ENCODE data around the gene MSL3B.

Gene MSL3B

GRCh38 chr2:233835230-233836186, 32.7 kb downstream of the MSL3B start:
- DNase-seq: no peak

GRCh38 chr2:233833345-233833744, 34.8 kb downstream of the MSL3B start:
- DNase-seq: no peak

More at GRCh38 chr2:233835230-233836186, 32.7 kb downstream of the MSL3B start:
- no peak for TF ChIP-seq GATA1 (IDR thresholded peaks at IDR 0.05; ENCODE audit: low read depth, low read length)
- TF ChIP-seq POLR2A (IDR thresholded peaks at IDR 0.05; ENCODE audit: low read length): no peak

GRCh38 chr2:233832869-233833311, 35.3 kb downstream of the MSL3B start:
- DNase-seq: peak; percentile 35 to 40
- TF ChIP-seq GATA1 (IDR thresholded peaks at IDR 0.05; ENCODE audit: low read depth, low read length) (no peak), POLR2A (IDR thresholded peaks at IDR 0.05; ENCODE audit: low read length) (peak; percentile 21)

More at GRCh38 chr2:233833345-233833744, 34.8 kb downstream of the MSL3B start:
- TF ChIP-seq GATA1 (IDR thresholded peaks at IDR 0.05; ENCODE audit: low read depth, low read length) (no peak), POLR2A (IDR thresholded peaks at IDR 0.05; ENCODE audit: low read length) (no peak)

GRCh38 chr2:233832414-233832813, 35.8 kb downstream of the MSL3B start:
- TF ChIP-seq GATA1 (IDR thresholded peaks at IDR 0.05; ENCODE audit: low read depth, low read length) (no peak), POLR2A (IDR thresholded peaks at IDR 0.05; ENCODE audit: low read length) (peak; percentile 11)
- no peak for DNase-seq

- no peak for TF ChIP-seq POLR2A (IDR thresholded peaks at IDR 0.05; ENCODE audit: low read length)
- no peak for TF ChIP-seq GATA1 (IDR thresholded peaks at IDR 0.05; ENCODE audit: low read depth, low read length)
- DNase-seq: no peak
These were observed 36.3 kb downstream of the MSL3B start for GRCh38 chr2:233831861-233832260.

- no peak for DNase-seq
- no peak for TF ChIP-seq GATA1 (IDR thresholded peaks at IDR 0.05; ENCODE audit: low read depth, low read length)
- no peak for TF ChIP-seq POLR2A (IDR thresholded peaks at IDR 0.05; ENCODE audit: low read length)
These were observed 37.0 kb downstream of the MSL3B start for GRCh38 chr2:233831011-233831721.

- TF ChIP-seq GATA1 (IDR thresholded peaks at IDR 0.05; ENCODE audit: low read depth, low read length) (no peak), POLR2A (IDR thresholded peaks at IDR 0.05; ENCODE audit: low read length) (no peak)
- DNase-seq: no peak
These were observed 37.9 kb downstream of the MSL3B start for GRCh38 chr2:233830111-233830802.

GRCh38 chr2:233829193-233830110, 38.7 kb downstream of the MSL3B start:
- TF ChIP-seq POLR2A (IDR thresholded peaks at IDR 0.05; ENCODE audit: low read length): no peak
- no peak for TF ChIP-seq GATA1 (IDR thresholded peaks at IDR 0.05; ENCODE audit: low read depth, low read length)
- no peak for DNase-seq

GRCh38 chr2:233828546-233829192, 39.5 kb downstream of the MSL3B start:
- TF ChIP-seq POLR2A (IDR thresholded peaks at IDR 0.05; ENCODE audit: low read length) (no peak), GATA1 (IDR thresholded peaks at IDR 0.05; ENCODE audit: low read depth, low read length) (no peak)
- DNase-seq: no peak

- DNase-seq: no peak
- TF ChIP-seq POLR2A (IDR thresholded peaks at IDR 0.05; ENCODE audit: low read length) (no peak), GATA1 (IDR thresholded peaks at IDR 0.05; ENCODE audit: low read depth, low read length) (no peak)
These were observed 43.8 kb downstream of the MSL3B start for GRCh38 chr2:233824373-233824772.

- DNase-seq: no peak
- no peak for TF ChIP-seq POLR2A (IDR thresholded peaks at IDR 0.05; ENCODE audit: low read length)
- TF ChIP-seq GATA1 (IDR thresholded peaks at IDR 0.05; ENCODE audit: low read depth, low read length): no peak
These were observed 44.5 kb downstream of the MSL3B start for GRCh38 chr2:233823731-233824121.
